Prostate gland (tissue), 2 donors: ENCODE measurements around the gene RANBP9. TPM values are rescaled to one million over a fixed set of nuclear protein-coding genes. Genes with fewer than 3 reads are reported as not detected.

Experiments used
- DNase-seq: peaks from one replicate; pipeline ENCODE4 v3.0.0-alpha.2; 2019; ENCODE audit warnings: low spot score
- H3K27ac ChIP-seq, 2 donors: fragments of 200-600 bp; sonication (generic); 2 replicates each; pipeline ENCODE4 v1.5.1; 2017 to 2019
- H3K27me3 ChIP-seq: fragments of 200-600 bp; sonication (generic); replicated peaks from 2 replicates; pipeline ENCODE4 v1.5.1; 2019; ENCODE audit not compliant: insufficient read depth
- H3K36me3 ChIP-seq, 2 donors: fragments of 200-600 bp; sonication (generic); 1 replicate in 1 of 2; 2 replicates in 1 of 2; pipeline versions ENCODE4 v1.5.1 to v1.8.1; 2017 to 2019
- H3K4me1 ChIP-seq: fragments of 200-600 bp; sonication (generic); replicated peaks from 2 replicates; pipeline ENCODE4 v1.5.1; 2019
- H3K4me3 ChIP-seq, 2 donors: fragments of 200-600 bp; sonication (generic); 2 replicates each; pipeline ENCODE4 v1.5.1; 2017 to 2019
- H3K9me3 ChIP-seq: fragments of 200-600 bp; sonication (generic); 2 replicates; pipeline ENCODE4 v1.5.1; 2017
- CTCF ChIP-seq, 4 experiments: fragments of 200-600 bp in 2 of 4; fragments of 450-650 bp in 2 of 4; sonication (generic) in 2 of 4; IDR thresholded peaks; 1 replicate in 3 of 4; 2 replicates in 1 of 4; pipeline ENCODE4 v1.5.1; 2016 to 2019; ENCODE audit warnings: antibody characterized with exemption in 4 of 4, mild to moderate bottlenecking in 2 of 4, moderate library complexity in 2 of 4
- POLR2A ChIP-seq: fragments of 450-650 bp; IDR thresholded peaks from one replicate; pipeline ENCODE4 v1.6.1; 2016; ENCODE audit warnings: antibody characterized with exemption, mild to moderate bottlenecking
- POLR2AphosphoS5 ChIP-seq: sonication (generic); formaldehyde crosslinking; IDR thresholded peaks from one replicate; pipeline ENCODE4 v1.6.1; 2017; ENCODE audit warnings: antibody characterized with exemption
- WGBS: methylation state at CpG from one replicate; pipeline ENCODE4 v1.1.5; 2018; 5-methylcytosine and 5-hydroxymethylcytosine counted together
- intact Hi-C: fragments of 100-400 bp; cut with DNase I; formaldehyde crosslinking; loops from one replicate; pipeline ENCODE4 v1.14.2; 2022
- total RNA-seq, 2 donors: library from RNA; depleted of rRNA; stranded (reverse); fragments of >200 nt; gene quantifications; one replicate each; pipeline ENCODE4 v1.1.0, GENCODE V29; 2016

RANBP9 gene
- total RNA-seq, 2 donors from 2014 or later = 37.8 to 59.0 TPM

GRCh38 chr6:13579911-13580310 lies 131.7 kb downstream of the RANBP9 start:
- intact Hi-C loops = no loop called here
- WGBS = 58% methylated on average over 1 of the region's 1 CpG

GRCh38 chr6:13577926-13578325 lies 133.7 kb downstream of the RANBP9 start:
- Histone ChIP-seq H3K4me1 (no peaks in the 10 kb centered on the region), H3K36me3 (no peaks in the 10 kb centered on the region), H3K4me3 (no peak overlapping the region), H3K27ac (no peak overlapping the region), H3K9me3 (no peaks in the 10 kb centered on the region), H3K27me3 (no peaks in the 10 kb centered on the region)
- WGBS = 95% methylated on average over 3 of the region's 3 CpGs
- intact Hi-C loops = no loop called here
- TF ChIP-seq POLR2AphosphoS5 (no peak), POLR2A (no peak), CTCF (IDR thresholded peaks at IDR 0.05) (no peak)
- DNase-seq = no peak

More at GRCh38 chr6:13579911-13580310, 131.7 kb downstream of the RANBP9 start:
- Histone ChIP-seq H3K4me3 (no peak overlapping the region), H3K36me3 (no peaks in the 10 kb centered on the region), H3K27ac (no peak overlapping the region), H3K4me1 (no peaks in the 10 kb centered on the region), H3K27me3 (no peaks in the 10 kb centered on the region), H3K9me3 (no peaks in the 10 kb centered on the region)
- DNase-seq = no peak
- no peak for TF ChIP-seq POLR2A
- no peak for TF ChIP-seq CTCF (IDR thresholded peaks at IDR 0.05)
- no peak for TF ChIP-seq POLR2AphosphoS5

GRCh38 chr6:13576017-13576416 lies 135.6 kb downstream of the RANBP9 start:
- Histone ChIP-seq H3K4me3 (no peak overlapping the region), H3K27me3 (no peaks in the 10 kb centered on the region), H3K27ac (peak overlapping the region in 1 of 2 donors; percentile 3), H3K4me1 (no peaks in the 10 kb centered on the region), H3K36me3 (no peaks in the 10 kb centered on the region), H3K9me3 (no peaks in the 10 kb centered on the region)
- 93% methylated on average over 3 of the region's 3 CpGs for WGBS
- intact Hi-C loops = no loop called here
- DNase-seq = no peak
- no peak for TF ChIP-seq POLR2A
- no peak for TF ChIP-seq POLR2AphosphoS5
- TF ChIP-seq CTCF (IDR thresholded peaks at IDR 0.05) = no peak

- H3K9me3 ChIP-seq = no peaks in the 10 kb centered on the region
- intact Hi-C loops = no loop called here
- WGBS = 23% methylated on average over 3 of the region's 3 CpGs
- DNase-seq = no peak
- TF ChIP-seq CTCF (IDR thresholded peaks at IDR 0.05) = peak; percentile 63 to 82 (median 75)
- no peak for TF ChIP-seq POLR2A
- H3K27ac ChIP-seq = peak overlapping the region; percentile 97 to 98
- H3K4me3 ChIP-seq = peak overlapping the region; percentile 93
- H3K4me1 ChIP-seq = no peaks in the 10 kb centered on the region
- no peaks in the 10 kb centered on the region for H3K27me3 ChIP-seq
- H3K36me3 ChIP-seq = no peaks in the 10 kb centered on the region
These were observed 136.3 kb downstream of the RANBP9 start for GRCh38 chr6:13575377-13575775.

- peak within 1 kb of the TSS; percentile 93 for H3K4me3 ChIP-seq
- DNase-seq = peak; percentile 71
- H3K4me1 ChIP-seq = no peaks in the 10 kb centered on the region
- no peaks in the 10 kb centered on the region for H3K9me3 ChIP-seq
- TF ChIP-seq POLR2AphosphoS5 (peak; percentile 72), POLR2A (peak; percentile 79), CTCF (IDR thresholded peaks at IDR 0.05) (no peak)
- no peaks in the 10 kb centered on the region for H3K36me3 ChIP-seq
- H3K27me3 ChIP-seq = no peaks in the 10 kb centered on the region
- H3K27ac ChIP-seq = peak within 1 kb of the TSS; percentile 97 to 98
- WGBS = under 1% methylated on average over 51 of the region's 52 CpGs
- intact Hi-C loops = loop anchor here (5.0 kb wide), 1 partner anchor 87 kb away; the partner anchor contains the start of gene GFOD1
These were observed 136.9 kb downstream of the RANBP9 start, which contains the start of gene SIRT5 for GRCh38 chr6:13574571-13575376. Gene SIRT5 (plus strand): TSS chr6:13574601. CDS start chr6:13584111, 9,510 bp downstream.
